Sciatic nerve (tissue), 2 donors: ENCODE data around the gene MGLL. TPM values are rescaled to one million over a fixed set of nuclear protein-coding genes. Genes with fewer than 3 reads are reported as not detected.

ENCODE experiments used
- ATAC-seq: fragments of 200-7000 bp; cut with Tn5 transposase; one replicate; pipeline ENCODE4 v1.9.1; 2020; ENCODE audit warnings: mild to moderate bottlenecking, moderate library complexity
- DNase-seq: peaks from one replicate; pipeline ENCODE4 v3.0.0-alpha.2; 2020; ENCODE audit warnings: low spot score
- intact Hi-C: fragments of 100-400 bp; cut with DNase I; formaldehyde crosslinking; loops from one replicate; pipeline ENCODE4 v1.14.2; 2022
- total RNA-seq: library from RNA; stranded (reverse); fragmentation: NEBNext Ultra II Directional; extraction: Animal tissue kit (Norgen Biotek cat#: 25700); gene quantifications from one replicate; pipeline ENCODE4 v1.2.1, GENCODE V29; 2021
- donor health status: DM: no; HTN: no; CAD: no.
- donor health status: DM: no; HTN: no; CAD: no.

Gene MGLL
- total RNA-seq, 1 donor from 2014 or later, result 178 TPM

DNA sequence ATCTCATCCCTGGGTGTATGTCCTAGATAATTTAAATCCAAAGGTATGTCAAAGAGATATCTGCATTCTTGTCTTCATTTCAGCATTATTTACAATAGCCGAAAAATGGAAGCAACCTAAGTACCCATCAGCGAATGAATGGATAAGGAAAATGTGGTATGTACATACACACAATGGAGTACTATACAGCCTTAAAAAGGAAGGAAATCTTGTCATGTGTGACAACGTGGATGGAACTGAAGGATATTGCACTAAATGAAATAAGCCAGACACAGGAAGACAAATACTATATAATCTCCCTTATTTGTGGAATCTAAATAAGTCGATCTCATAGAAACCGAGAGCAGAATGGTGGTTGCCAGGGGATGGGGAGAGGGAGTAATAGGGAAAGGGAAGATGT lies 16.8 kb upstream of the MGLL start:
- DNase-seq (no peak), ATAC-seq (no peak)
- intact Hi-C loops, result no loop called here

DNA sequence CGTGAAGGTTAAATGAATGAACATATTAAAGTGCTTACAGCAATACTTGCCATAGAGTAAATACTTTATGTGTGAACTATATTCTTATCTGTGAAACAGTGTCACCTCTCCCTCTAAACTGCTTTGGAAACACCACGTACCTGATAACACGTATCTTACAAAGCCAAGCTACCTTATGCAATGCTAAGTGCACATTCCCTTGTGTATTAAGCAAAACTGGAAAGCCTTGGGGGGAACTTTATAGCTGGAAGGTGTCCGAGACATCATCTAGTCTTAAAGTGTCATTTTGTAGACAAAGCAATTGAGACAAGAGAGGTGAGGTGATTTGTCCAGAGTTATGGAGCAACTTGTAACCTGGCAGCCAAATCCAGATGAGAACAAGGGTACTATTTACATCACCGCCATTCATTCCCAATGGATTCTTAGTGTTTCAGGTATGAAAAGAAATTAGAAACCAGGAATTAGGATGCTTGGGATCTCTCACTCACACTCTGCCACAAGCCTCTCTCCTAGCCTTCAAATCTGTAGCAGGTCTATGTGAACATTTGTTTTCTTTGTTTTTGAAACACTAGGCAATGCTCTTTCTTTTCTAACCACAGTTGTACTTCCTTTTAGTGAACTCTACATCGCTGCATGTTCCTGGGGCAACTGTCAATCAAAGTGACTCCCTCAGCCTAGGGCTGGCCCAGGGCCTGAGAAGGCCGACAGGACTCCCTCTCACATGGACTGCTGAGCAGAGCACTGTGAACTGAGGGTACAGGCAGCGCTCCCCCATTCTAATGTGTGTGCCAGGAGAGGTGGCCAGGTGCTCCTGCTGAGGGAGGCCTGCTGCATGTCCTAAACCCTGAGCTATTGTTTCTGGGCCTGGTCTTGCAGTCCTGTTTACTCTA lies 13.9 kb upstream of the MGLL start:
- ATAC-seq (peak; percentile 48), DNase-seq (no peak)
- intact Hi-C loops, result no loop called here

DNA sequence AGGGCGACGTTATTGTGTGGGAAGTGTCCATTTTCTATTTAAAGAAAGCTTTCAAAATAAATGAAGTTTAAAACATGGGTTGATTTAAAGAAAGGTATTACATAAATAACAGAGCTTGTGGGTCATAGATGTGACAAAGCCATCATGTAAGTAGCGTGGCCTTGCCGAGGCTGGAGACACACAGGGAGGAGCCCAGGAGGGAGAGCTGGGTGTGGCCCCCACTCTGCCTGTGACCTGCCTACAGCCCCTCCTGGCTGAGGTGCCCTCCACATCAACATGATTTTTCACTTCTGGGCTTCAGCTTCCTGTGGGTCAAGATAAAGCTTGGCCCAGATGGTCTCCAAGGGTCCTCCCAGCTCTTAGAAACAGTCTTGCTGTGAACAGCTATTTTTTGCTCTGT lies 12.5 kb upstream of the MGLL start:
- ATAC-seq (no peak), DNase-seq (no peak)
- intact Hi-C loops, result no loop called here

DNA sequence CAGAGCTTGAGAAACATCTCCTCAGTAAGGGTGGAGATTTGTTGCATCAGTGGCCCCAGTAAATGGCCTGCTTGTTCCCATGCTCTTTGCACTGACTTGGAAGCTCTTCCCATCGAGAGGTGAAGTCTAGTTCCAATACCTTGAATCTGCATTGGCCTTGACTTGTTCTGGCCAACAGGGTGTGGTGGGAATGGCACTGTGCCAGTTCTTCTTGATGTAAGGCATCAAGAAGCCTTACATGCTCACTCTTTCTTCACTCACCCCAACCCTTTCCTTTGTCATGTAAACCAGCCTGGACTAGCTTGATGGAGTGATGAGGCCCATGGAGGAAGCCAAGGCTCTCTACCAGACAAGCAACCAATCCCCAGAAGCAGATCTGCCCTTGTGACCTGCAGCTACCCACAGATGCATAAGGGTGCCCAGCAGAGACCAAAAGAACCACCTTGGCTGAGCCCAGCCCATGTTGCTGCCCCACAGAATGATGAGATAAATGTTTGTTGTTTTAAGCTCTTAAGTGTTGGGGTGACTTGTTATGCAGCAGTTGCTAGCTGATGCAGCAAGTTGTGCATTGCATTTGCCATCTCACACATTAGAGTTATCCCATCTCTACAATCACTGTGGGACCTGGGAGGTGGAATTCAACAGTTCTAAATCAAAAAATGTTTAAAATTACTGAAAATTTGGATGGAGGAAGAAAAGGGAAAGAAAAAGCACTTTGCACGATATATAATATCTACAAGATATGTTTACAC lies 11.1 kb upstream of the MGLL start:
- DNase-seq, result no peak
- no peak for ATAC-seq
- intact Hi-C loops, result no loop called here

DNA sequence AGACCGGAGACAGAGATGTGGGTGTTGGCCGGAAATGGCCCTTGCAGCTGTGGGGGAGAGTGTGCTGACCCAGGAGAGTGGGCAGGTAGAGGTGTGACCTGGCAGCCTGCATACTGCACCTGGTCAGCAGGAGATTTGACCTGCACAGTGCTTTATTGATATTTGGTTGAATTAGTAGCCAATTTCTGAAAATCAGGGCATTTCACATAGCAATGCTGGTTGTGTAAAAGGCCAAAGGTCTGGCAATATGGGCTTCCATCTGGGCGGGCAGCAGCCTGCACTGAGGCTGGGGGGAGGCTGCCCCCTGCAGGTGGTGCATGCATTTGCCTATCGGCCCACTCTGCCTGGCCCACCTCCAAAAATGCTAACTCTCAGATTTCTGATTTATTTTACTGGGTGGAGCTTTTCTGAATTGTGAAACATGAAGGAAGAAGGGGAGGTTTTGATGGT lies 9.4 kb upstream of the MGLL start:
- no peak for DNase-seq
- ATAC-seq, result no peak
- intact Hi-C loops, result no loop called here

DNA sequence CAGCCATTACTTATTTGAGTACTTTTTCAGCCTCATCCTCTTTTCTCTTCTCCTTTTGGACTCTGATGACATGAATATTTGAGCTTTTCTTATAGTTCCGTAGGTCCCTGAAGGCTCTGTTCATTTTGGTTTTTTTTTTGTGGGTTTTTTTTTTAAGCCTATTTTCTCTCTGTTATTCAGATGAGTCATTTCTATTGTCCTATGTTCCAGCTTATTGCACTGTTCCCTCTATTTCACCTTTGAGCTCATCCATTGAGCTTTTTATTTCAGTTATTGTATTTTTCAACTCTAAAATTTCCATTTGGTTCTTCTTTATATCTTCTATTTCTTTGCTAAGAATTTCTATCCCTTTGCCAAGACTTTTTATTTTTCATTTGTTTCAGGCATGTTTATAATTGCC lies 7.2 kb upstream of the MGLL start:
- no peak for DNase-seq
- intact Hi-C loops, result no loop called here
- no peak for ATAC-seq

DNA sequence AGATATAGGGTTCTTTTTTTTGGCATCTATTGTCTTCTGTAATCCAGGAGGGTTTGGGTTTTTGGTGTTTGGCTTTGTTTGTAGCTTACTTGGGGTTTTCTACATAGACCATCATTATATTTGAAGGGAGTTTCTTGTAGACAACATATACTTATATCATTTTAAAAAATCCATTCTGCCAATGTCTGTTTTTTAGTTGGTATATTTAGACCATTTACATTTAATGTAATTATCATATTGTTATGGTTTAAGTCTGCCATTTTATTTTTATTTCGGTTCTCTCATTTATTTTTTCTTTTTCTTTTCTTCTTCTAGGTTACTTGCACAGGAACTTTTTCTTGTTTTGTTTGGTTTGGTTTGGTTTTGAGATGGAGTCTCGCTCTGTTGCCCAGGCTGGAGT lies 5.5 kb upstream of the MGLL start:
- DNase-seq, result no peak
- ATAC-seq, result no peak
- intact Hi-C loops, result no loop called here

DNA sequence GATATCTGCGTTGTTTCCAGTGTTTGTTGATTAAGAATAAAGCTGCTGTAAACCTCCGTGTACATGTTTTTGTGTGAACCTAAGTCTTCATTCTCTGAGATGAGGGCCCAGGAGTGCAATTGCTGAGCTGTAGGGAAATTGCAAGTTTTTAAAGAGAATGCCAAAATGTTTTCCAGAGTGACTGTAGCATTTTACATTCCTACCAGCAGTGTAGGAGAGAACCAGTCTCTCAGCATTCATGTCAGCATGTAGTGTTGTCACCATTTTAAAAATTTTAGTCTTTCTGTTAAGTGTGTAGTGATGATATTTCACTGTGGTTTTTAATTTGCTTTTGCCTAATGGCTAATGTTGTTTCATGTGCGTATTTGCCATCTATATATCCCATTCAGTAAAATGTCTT lies 3.4 kb upstream of the MGLL start:
- intact Hi-C loops, result no loop called here
- DNase-seq (no peak), ATAC-seq (no peak)

DNA sequence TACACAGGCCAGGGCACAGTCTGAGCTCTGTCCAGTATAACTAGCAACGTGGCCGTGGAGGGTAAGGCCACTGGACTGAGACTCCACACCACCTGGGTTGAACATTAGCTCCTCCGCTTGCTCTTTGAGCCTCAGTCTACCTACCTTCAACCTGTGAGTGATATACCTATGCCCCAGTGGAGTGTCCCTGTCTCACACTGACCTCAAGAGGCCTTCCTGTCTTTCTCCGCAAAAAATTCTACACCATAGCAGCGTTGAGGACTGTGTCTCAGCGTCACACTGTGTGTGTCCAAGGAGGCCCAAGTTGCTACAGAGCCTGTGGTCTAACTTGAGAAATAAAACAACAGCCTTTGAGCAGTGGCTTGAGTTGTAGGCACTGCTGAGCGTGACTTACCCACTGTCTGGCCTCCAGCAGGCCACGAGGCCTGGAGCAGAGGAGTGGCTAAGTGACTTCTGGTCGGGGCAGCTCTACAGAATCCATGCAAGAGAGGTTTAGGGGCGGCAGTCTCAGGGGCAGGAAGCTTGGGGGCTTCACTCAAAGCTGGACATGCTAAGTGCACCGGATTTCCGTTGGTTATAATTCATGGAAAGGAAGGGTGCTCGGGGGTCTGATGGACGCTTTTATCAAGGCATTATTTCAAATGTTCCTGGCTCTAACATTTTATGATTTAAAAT lies 2.0 kb upstream of the MGLL start:
- intact Hi-C loops, result no loop called here
- ATAC-seq, result no peak
- no peak for DNase-seq

DNA sequence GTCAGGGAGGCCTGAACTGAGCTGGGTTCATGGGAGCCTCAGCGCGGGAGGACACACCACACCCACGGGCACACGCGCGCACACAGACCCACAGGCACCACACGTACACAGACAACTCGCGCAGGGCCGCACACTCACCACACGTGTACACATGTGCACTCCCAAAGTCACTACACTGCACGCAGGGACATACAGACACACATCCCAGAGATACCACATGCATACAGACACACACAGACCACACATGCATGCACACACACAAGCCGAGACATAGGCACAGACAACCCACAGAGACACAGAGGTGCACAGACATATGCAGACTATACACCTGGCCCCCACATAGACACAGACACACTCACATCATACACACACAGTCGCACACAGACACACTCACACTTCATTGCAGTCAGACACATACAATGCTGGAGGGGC lies 1.1 kb upstream of the MGLL start:
- DNase-seq, result no peak
- no peak for ATAC-seq
- intact Hi-C loops, result no loop called here

DNA sequence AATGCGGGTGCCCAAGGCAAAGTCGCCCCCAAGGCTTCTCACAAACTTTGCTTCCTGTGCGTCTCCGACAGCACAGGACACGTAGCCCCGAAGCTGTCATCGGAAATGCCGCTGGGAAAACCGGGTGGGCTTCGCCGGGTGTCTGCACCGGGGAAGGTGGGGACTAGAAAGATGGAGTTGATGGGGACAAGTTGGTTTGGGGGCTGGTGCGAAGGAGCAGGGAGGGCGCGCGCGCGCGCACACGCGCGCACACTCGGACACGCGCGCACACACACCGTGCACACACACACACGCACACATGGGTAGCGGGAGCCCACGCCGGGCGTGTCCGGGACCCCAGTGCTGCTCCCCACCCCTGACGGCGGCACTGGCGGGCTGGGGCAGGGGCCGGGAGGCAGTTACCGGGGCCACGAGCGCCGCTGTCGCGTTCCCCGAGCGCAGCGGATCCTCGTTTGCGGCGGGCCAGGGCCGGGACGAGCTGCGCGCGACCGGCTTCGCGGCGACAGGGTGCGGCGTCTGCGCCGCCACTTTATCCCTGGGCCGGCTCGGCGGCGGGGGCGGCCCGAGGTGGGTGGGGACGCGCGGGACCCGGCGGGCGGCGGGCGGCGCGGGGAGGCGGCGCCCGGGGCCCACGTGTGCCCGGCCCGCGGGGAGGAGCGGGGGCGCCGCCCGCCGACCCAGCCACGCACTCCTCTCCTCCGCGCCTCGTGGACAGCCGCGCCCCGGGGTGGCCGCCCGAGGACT lies 539 bp upstream of the MGLL start:
- DNase-seq, result peak; percentile 78
- intact Hi-C loops, result no loop called here

DNA sequence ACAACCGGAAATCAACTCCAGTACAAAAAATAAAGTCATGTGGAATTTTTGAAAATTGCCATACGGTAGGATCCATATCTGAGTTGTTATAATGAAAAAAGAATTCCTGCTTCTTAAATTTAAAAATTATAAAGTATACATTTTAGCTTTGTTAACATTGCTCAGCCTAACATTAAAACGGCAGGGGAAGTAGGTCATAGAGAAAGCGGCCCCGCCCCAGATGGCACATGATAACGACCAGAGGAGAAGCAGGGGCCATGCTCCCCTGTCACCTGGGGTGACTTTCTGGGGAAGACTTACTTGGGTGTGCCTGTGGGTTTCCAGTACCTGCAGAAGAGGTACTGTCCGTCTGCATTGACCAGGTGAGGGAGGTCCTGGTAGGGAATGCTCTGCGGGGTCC lies 921 bp downstream of the MGLL start:
- DNase-seq (no peak), ATAC-seq (no peak)
- intact Hi-C loops, result no loop called here

More for the DNA sequence above, 539 bp upstream of the MGLL start:
- peak; percentile 84 for ATAC-seq

DNA sequence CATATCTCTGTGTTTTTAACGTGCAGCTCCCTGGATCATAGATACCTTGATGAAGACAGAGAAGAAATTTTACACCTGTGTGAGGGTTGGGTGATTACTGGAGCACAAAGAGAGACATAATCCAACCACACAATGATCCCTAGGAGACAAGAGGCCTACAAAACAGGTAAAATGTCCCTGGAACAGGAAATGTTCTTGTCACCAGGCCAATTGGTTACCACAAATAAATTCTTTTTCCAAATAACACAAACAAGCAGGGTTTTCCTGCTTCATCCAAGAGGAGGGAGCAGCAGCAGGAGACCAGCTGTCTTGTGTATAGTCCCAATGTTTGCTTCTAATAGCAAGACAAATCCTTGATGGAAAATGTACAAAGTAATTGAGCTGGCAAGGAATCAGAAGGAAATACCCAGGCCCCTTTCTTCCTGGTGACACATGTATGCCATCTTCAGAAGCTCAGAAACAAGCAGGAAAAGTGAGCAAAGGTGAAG lies 1.4 kb downstream of the MGLL start:
- DNase-seq, result no peak
- intact Hi-C loops, result no loop called here

DNA sequence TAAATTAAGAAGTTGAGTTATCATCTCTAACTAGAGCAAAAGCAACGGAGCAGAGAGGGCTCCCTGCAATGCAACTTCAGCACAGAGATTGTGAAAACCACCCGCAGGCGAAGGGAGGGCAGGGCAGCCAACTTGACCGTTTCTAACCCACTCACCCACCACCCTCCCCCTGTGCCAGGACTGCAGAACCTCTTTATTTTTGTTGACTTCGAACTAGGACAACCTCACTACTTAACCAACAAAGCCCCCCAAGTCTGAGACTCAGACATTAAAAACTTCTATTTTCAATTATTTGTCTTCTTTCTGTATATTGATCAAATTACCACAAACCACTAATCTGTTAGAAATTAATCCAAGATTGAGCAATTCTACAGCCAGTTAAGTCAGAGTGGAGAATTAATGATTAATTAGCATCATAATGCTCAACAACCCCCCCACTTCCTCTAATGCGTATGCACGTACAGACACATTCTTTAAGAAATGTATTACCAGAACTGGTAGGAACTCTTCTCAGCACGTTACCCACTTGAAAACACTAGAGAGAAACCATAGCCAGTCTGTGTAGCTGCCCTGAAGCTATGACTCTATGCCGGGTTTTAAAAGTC lies 2.0 kb downstream of the MGLL start:
- peak; percentile 9 for ATAC-seq
- intact Hi-C loops, result no loop called here
- no peak for DNase-seq

More for the DNA sequence above, 1.4 kb downstream of the MGLL start:
- ATAC-seq, result no peak

DNA sequence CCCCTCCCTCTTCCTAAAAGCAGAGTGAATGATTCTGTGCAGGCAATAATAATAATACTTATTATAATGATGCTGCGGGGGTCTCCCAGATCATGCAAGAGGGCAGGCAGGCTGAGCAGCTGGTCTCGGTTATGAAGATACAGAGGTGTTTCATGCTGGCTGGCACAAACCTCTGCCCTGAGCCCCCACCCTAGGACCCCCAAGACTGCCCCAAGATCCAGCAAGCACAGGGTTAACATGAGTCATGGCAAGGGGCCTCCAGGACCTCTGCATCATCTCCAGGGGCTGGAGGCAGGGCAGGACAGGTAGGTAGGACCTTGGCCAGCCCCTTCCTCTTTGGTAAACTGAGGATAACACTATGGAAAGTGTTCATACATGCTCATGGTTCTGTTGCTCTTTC lies 2.7 kb downstream of the MGLL start:
- no peak for ATAC-seq
- intact Hi-C loops, result loop anchor here (10.0 kb wide), 1 partner anchor 135 kb away; no protein-coding TSS in a partner anchor
- no peak for DNase-seq

DNA sequence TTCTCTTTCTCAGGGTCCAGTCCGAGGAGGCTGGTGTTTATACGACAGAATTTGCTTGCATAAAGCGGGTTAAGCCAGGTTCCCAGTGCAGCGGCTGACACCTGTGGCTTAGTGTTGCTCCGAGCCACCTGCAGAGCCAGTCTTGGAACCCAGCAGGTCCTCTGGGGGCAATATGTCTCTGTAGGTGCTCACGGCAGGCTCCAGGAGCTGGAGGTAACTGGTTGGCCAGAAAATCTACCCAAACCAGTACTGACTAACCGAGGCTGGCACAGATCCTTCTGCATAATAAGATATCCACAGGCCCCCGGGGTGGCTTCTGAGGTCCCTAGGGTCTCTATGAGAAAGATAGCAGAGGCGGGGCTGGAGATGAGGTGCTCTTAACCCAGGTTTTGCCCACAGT lies 3.2 kb downstream of the MGLL start:
- ATAC-seq, result no peak
- intact Hi-C loops, result loop anchor here (10.0 kb wide), 1 partner anchor 134 kb away; no protein-coding TSS in a partner anchor
- DNase-seq, result no peak

DNA sequence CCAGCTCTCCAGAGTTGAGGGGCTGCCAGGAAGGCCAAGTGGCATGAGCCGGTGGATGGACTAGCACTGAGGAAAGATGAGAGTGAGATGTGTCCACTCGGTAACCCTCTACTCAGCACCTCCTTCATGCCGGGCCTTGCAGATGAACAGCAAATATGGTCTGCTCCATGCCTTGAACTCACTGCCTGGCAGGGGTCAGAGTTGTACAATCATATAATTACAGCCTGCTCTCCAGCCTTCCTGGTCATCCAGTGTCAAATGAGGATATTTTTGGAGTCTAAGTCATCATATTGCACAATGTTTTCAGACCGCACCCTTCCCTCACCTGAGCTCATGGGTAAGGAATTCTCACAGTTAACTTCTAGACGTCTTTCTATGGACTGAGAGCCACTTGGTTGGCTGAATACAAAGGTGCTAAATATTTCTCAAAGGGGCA lies 4.9 kb downstream of the MGLL start:
- no peak for DNase-seq
- intact Hi-C loops, result loop anchor here (10.0 kb wide), 1 partner anchor 133 kb away; no protein-coding TSS in a partner anchor
- ATAC-seq, result peak; percentile 40

DNA sequence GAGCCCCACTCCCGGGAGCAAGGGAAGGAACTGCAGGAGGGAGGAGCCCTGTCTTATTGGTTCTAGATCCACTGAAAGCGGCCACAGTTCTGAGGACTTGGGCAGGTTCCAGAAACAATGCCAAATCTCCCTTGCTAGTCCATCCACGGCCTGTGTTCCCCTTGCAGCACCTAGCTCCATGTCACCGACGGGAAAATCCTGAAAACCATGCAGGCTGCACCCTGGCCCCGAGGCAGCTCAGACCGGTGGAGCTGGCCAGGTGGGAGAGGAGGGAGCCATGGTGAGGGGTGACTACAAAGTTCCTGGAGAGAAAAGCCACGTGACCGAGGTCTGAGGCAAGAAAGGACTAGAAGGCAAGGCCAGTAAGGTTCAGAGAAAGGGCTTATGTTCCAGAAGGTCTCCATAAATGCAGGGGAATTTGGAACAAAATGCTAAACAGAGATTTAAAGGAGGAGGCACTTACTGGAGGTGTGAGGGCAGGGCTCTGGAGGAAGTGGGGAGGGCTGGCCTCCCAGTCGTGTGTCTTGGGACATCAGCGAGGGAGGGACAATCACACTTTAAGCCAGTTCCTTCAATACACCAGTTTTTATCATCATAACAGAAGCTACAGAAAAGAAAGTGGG lies 5.4 kb downstream of the MGLL start:
- no peak for DNase-seq
- ATAC-seq, result no peak
- intact Hi-C loops, result loop anchor here (10.0 kb wide), 1 partner anchor 132 kb away; no protein-coding TSS in a partner anchor
